VCaP (cell line): ENCODE data around the gene VSIR.

ENCODE experiments used
- H3K27ac ChIP-seq: fragments of 450-650 bp; 2 replicates; pipeline ENCODE4 v1.5.1; 2017
- CTCF ChIP-seq: fragments of 450-650 bp; conservative IDR thresholded peaks from 2 replicates; pipeline ENCODE4 v1.5.1; 2017; ENCODE audit warnings: mild to moderate bottlenecking, moderate library complexity

VSIR gene

DNA sequence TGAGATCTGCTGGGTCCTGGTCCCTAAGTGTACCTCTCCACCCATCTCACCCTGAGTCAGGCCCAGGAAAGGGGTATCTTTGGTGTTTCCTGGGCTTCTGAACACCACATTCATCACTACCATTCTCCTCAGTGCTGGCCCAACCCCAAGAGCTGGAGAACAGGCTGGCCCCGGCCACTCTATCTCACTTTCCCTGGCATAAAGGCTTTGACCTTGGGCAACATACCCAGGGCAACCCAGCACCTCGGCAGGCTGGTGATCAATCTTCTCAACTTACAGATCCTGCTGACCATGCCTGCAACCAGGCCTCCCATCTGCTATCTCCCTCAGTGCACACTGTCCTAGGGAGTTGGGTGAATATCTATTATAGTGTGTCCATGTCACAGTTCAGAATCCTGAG is 2.1 kb downstream of the VSIR start:
- H3K27ac ChIP-seq, result no peak overlapping the region
- no peak for TF ChIP-seq CTCF

GRCh38 chr10:71770789-71771188 is 2.5 kb downstream of the VSIR start:
- no peak for TF ChIP-seq CTCF
- H3K27ac ChIP-seq, result no peak overlapping the region

DNA sequence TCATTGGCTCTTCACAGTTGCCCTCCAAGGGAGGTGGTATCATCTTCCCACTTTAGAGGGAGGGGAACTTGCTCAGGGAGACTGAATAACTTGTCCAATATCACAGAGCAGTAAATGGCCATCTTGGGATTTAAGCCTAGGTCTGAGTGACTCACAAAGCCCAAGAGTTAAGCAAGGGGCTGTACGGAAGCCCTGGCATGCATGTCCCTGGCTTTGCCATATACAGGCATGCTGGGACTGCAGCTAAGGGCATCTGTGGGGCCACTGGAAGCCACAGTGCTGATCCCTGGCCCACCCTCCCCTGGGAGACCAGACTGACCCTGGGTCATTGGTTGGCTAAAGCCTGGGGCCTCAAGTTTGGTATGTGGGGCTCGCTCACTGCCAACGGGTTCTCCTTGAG is 3.1 kb downstream of the VSIR start:
- H3K27ac ChIP-seq, result no peak overlapping the region
- TF ChIP-seq CTCF, result no peak

GRCh38 chr10:71769279-71769823 is 4.0 kb downstream of the VSIR start:
- no peak overlapping the region for H3K27ac ChIP-seq
- no peak for TF ChIP-seq CTCF

- no peak overlapping the region for H3K27ac ChIP-seq
Measured at GRCh38 chr10:71767420-71768035, 5.8 kb downstream of the VSIR start.

DNA sequence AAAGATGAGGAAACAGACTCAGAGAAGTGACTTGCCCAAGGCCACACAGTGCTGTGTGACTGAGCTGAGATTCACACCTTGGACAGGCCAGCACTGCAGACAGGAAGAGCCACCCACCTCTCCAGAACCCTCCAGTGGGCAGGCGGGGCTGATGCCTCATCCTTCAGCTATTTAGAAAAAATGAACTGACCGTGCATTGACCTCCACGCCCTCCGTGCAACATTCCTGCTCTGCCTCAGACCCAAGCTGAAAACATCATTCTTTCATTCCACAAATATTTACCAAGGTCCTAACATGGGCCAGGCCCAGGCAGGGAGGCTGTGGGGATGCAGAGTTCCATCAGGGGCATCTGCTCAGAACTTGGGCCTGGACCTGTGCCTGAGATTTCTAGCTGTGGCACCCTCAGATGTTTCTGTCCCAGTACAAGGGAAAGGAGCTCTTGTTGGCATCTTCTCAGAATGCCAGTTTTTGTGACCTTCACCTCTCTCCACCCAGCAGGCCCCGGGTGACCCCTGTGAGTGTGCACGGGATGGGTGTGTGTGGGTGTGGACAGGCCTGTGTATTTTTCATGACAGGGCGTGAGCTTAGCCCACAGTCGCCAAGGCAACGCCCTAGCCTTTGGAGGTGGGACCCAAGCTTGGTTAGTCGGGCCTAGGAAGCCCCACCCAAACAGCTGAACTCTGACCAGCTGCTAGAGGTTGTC is 6.5 kb downstream of the VSIR start:
- H3K27ac ChIP-seq, result no peak overlapping the region
- no peak for TF ChIP-seq CTCF

More at GRCh38 chr10:71767420-71768035, 5.8 kb downstream of the VSIR start:
- TF ChIP-seq CTCF, result no peak

DNA sequence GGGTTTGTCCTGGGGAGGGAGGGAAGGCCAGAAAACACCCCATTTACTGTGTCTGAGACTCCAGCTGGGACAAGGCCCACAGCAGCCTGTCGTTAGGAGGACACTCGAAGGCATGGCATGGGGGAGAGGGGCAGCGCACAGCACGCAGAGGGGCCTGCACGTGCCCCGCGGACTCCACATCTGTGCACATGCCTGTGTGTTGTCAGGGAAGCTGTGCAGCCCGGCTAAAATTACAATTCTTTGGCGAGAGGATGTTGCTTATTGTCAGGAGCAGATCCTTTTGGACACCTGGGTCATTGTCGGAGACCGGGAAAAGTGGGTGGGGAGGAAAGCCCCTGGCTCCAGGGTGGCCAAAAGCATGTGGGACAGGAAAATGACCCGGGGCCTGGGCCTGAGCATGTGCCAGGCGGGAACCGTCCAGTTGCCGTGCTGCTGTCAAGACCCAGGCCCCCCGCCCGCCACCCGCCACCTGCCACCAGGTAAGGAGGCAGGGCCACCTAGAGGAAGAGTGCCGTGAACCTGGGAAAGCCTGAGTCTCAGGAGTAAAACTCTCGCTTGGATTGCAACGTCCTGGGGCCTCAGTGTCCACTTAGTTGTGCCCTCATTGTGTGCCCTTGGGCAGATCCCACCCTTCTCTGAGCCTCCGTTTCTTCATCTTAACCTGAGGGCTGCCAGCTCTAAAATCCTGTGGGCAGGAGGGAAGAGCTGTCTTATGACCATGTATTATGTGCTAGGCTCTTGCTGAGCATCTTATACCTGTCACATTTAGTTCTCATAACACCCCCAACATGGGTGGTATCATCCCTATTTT is 7.2 kb downstream of the VSIR start:
- TF ChIP-seq CTCF, result no peak
- no peak overlapping the region for H3K27ac ChIP-seq
